K562 (cell line): ENCODE measurements around the gene CARMIL1. TPM values are rescaled to one million over a fixed set of nuclear protein-coding genes. Genes with fewer than 3 reads are reported as not detected.

Experiments
- ATAC-seq: fragments of 200-7000 bp; cut with Tn5 transposase; 3 replicates; pipeline ENCODE4 v1.9.1; 2020; ENCODE audit warnings: moderate library complexity
- BruUV-seq: library from RNA; stranded (reverse); fragments of 400-500 nt; replicated peaks from 2 replicates; lab custom pipeline; 2021; lab: Mats Ljungman, UMichigan
- CTCF ChIA-PET: fragments of 300-600 bp; formaldehyde crosslinking; extraction: SDS; loops from one replicate; lab custom pipeline; 2021; ENCODE audit warnings: low intra/inter-chr PET ratio; lab: Yijun Ruan, JAX
- POLR2A ChIA-PET: fragments of 300-600, 350-650 bp; sonication (Branson Sonifier 250); formaldehyde crosslinking; extraction: SDS; loops from one replicate; lab custom pipeline; 2021; ENCODE audit warnings: antibody characterized with exemption, inconsistent platforms; lab: Yijun Ruan, JAX
- DNase-seq, 4 experiments: peaks; one replicate each; pipeline versions ENCODE4 v3.0.0 to v3.0.0-alpha.2; 2011 to 2018; ENCODE audit warnings: low spot score in 3 of 4, mixed read lengths in 3 of 4; ENCODE audit errors: extremely low read depth in 1 of 4
- FAIRE-seq: peaks from 2 replicates; lab custom pipeline; 2011; peaks lifted over from hg19 to GRCh38; lab: Jason Lieb, UNC
- H2AFZ ChIP-seq: 2 replicates; pipeline ENCODE4 v1.6.0; 2011; ENCODE audit warnings: low read depth, low read length, control low read depth, inconsistent platforms
- H3K27ac ChIP-seq: fragments of 200-600 bp; 3 replicates; pipeline ENCODE4 v1.8.0; 2011; ENCODE audit warnings: low read depth, mild to moderate bottlenecking, control low read depth, inconsistent platforms, low read length, moderate library complexity, mixed read lengths; ENCODE audit errors: extremely low read depth
- H3K27me3 ChIP-seq, 2 experiments: fragments of 300-600 bp in 1 of 2; 2 replicates in 1 of 2; 3 replicates in 1 of 2; pipeline versions ENCODE4 v1.6.0 to v1.8.0; 2011; ENCODE audit warnings: inconsistent platforms in 2 of 2, low read length in 2 of 2, mild to moderate bottlenecking in 1 of 2, mixed read lengths in 1 of 2, moderate library complexity in 1 of 2; ENCODE audit not compliant: control insufficient read depth in 2 of 2, insufficient read depth in 2 of 2
- H3K36me3 ChIP-seq: fragments of 300-600 bp; 3 replicates; pipeline ENCODE4 v1.8.0; 2011; ENCODE audit warnings: mild to moderate bottlenecking, low read length, inconsistent platforms; ENCODE audit not compliant: control insufficient read depth, insufficient read depth
- H3K4me1 ChIP-seq, 2 experiments: fragments of 200-600 bp in 1 of 2; replicated peaks in 1 of 2; 2 replicates in 1 of 2; 3 replicates in 1 of 2; pipeline versions ENCODE4 v1.5.1 to v1.8.0; 2011; ENCODE audit warnings: inconsistent platforms in 2 of 2, low read length in 2 of 2, mild to moderate bottlenecking in 1 of 2, mixed read lengths in 1 of 2, moderate library complexity in 1 of 2; ENCODE audit not compliant: control insufficient read depth in 2 of 2, insufficient read depth in 2 of 2
- H3K4me2 ChIP-seq: 2 replicates; pipeline ENCODE4 v1.6.1; 2011; ENCODE audit warnings: low read length, control low read depth, inconsistent platforms, mixed read lengths; ENCODE audit not compliant: insufficient read depth
- H3K4me3 ChIP-seq: fragments of 200-600 bp; sonication (generic), shearing (Covaris generic); 2 replicates; pipeline ENCODE4 v1.5.1; 2016; ENCODE audit warnings: control low read depth, inconsistent platforms
- H3K79me2 ChIP-seq: fragments of 200-600 bp; 3 replicates; pipeline ENCODE4 v1.8.0; 2011; ENCODE audit warnings: low read length, inconsistent platforms; ENCODE audit not compliant: control insufficient read depth, insufficient read depth
- H3K9ac ChIP-seq, 2 experiments: 2 replicates each; pipeline versions ENCODE4 v1.6.0 to v1.6.1; 2011; ENCODE audit warnings: low read depth in 2 of 2, low read length in 2 of 2, control low read depth in 1 of 2, inconsistent platforms in 1 of 2, mild to moderate bottlenecking in 1 of 2, mixed read lengths in 1 of 2; ENCODE audit not compliant: insufficient read depth in 1 of 2
- H3K9me1 ChIP-seq: one replicate; pipeline ENCODE4 v1.6.0; 2011; ENCODE audit warnings: inconsistent platforms, mild to moderate bottlenecking, low read length, moderate library complexity; ENCODE audit not compliant: control insufficient read depth, insufficient read depth
- H3K9me3 ChIP-seq: replicated peaks from 2 replicates; pipeline ENCODE4 v1.5.1; 2011; ENCODE audit warnings: low read depth, low read length, inconsistent platforms; ENCODE audit not compliant: control insufficient read depth, insufficient read depth
- H4K20me1 ChIP-seq: replicated peaks from 2 replicates; pipeline ENCODE4 v1.6.1; 2011; ENCODE audit warnings: low read length, inconsistent platforms, mixed read lengths; ENCODE audit not compliant: control insufficient read depth, insufficient read depth
- BRD9 ChIP-seq: fragments of 450-650 bp; IDR thresholded peaks from 2 replicates; pipeline ENCODE4 v1.6.1; 2018; ENCODE audit warnings: low read depth; ENCODE audit not compliant: partially characterized antibody
- ESRRB ChIP-seq: fragments of 250-450 bp; sonication (Bioruptor Pico); IDR thresholded peaks from 2 replicates; pipeline ENCODE4 v1.5.0; 2020; ENCODE audit warnings: mild to moderate bottlenecking, moderate library complexity, borderline replicate concordance
- FOXJ3 ChIP-seq: sonication (generic); formaldehyde crosslinking; IDR thresholded peaks from 2 replicates; pipeline ENCODE4 v1.4.0; 2020; ENCODE audit warnings: mild to moderate bottlenecking, missing genetic modification reagents
- TRIM25 ChIP-seq: fragments of 450-650 bp; IDR thresholded peaks from 2 replicates; pipeline ENCODE4 v1.7.0; 2016; ENCODE audit warnings: borderline replicate concordance
- YY1 ChIP-seq, 3 experiments: IDR thresholded peaks; 2 replicates each; pipeline ENCODE4 v1.6.1; 2011; ENCODE audit warnings: low read length in 2 of 3, mild to moderate bottlenecking in 2 of 3, moderate library complexity in 2 of 3, borderline replicate concordance in 1 of 3, control low read depth in 1 of 3, low read depth in 1 of 3; ENCODE audit not compliant: insufficient read depth in 3 of 3, insufficient replicate concordance in 2 of 3, control insufficient read depth in 1 of 3, insufficient read length in 1 of 3; ENCODE audit errors: extremely low read depth in 1 of 3
- WGBS: fragments of 100-300 bp; shearing (Covaris generic); methylation state at CpG from one replicate; pipeline ENCODE4 v1.1.6; 2016; ENCODE audit warnings: low coverage, mixed read lengths; ENCODE audit not compliant: insufficient coverage; ENCODE audit errors: missing lambda C conversion rate; 5-methylcytosine and 5-hydroxymethylcytosine counted together
- in situ Hi-C: fragments of 300-500 bp; cut with MboI; formaldehyde crosslinking; loops from 4 replicates; pipeline ENCODE4 v1.15.0; 2018; ENCODE audit warnings: inconsistent platforms, mixed read lengths
- intact Hi-C: fragments of 100-400 bp; cut with micrococcal nuclease; formaldehyde crosslinking; loops from 2 replicates; pipeline ENCODE4 v1.14.2; 2022
- polyA plus RNA-seq, 8 experiments: library from polyadenylated mRNA; depleted of rRNA in 4 of 8; stranded (reverse) in 5 of 8; unstranded in 3 of 8; fragments of >200 nt; fragmentation: Nextera tagmentation in 2 of 8; fragmentation: Illumina TruSeq in 1 of 8; extraction: Ambion mirVana in 2 of 8; extraction: Trizol in 1 of 8; gene quantifications; 2 replicates each; pipeline versions ENCODE4 v1.2.1 to v1.2.3, GENCODE V29; 2011 to 2014; ENCODE audit warnings: inconsistent platforms in 1 of 8, missing spikeins in 1 of 8
- total RNA-seq, 7 experiments: library from RNA; depleted of rRNA in 6 of 7; stranded (reverse); fragments of >200 nt in 6 of 7; fragmentation: Illumina TruSeq in 2 of 7; extraction: Trizol in 2 of 7; gene quantifications; 2 replicates each; pipeline versions ENCODE4 v1.2.1 to v1.2.3, GENCODE V29; 2011 to 2021; ENCODE audit warnings: low replicate concordance in 1 of 7
- TF ChIP-seq, protein P1 (sequence below): fragments of 450-650 bp; conservative IDR thresholded peaks from 2 replicates; pipeline ENCODE4 v1.6.1; 2016; ENCODE audit warnings: missing genetic modification characterization, low read depth, mild to moderate bottlenecking, missing compliant biosample characterization, moderate library complexity
- TF ChIP-seq, protein P2 (sequence below): IDR thresholded peaks from 2 replicates; pipeline ENCODE4 v1.6.1; 2016; ENCODE audit warnings: missing genetic modification characterization, missing compliant biosample characterization

Gene CARMIL1
- total and polyA plus RNA-seq, 9 of the 15 experiments (the other 6 are each of a cell fraction or from before 2014, with no cell fraction given), result 0.04 to 0.32 (median 0.10) TPM; not detected in 1

DNA sequence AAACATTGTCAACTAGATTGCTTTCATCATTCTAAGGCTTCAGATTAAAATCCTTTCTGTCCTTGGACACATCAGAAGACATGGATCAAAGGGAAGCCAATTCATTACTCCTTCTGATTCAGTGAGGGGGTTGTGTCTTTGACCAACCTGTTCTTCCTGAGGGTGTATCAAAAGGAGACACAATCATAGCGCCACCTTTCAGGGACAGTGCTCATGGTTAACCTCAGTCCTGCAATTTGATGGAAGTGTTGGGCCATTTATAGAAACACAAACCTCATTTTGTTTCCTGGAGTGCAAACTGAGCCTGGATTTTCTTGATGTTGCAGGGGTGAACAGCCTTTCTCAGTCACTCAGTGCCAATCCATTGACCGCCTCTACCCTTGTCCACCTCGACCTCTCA, 209.0 kb downstream of the CARMIL1 start (continued):
- TF ChIP-seq ESRRB, result no peak
- TF ChIP-seq, protein P1, sequence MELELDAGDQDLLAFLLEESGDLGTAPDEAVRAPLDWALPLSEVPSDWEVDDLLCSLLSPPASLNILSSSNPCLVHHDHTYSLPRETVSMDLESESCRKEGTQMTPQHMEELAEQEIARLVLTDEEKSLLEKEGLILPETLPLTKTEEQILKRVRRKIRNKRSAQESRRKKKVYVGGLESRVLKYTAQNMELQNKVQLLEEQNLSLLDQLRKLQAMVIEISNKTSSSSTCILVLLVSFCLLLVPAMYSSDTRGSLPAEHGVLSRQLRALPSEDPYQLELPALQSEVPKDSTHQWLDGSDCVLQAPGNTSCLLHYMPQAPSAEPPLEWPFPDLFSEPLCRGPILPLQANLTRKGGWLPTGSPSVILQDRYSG (tag), result no peak
- TF ChIP-seq, all 486 proteins: peak for 0

GRCh38 chr6:25489399-25489798, 210.2 kb downstream of the CARMIL1 start:
- no peak overlapping the region for H3K27ac ChIP-seq
- H3K9ac ChIP-seq, result no peak overlapping the region
- no peak overlapping the region for H3K4me2 ChIP-seq
- FAIRE-seq (no peak), ATAC-seq (peak; percentile 40; the same call in 1 of the 3 replicates), DNase-seq (no peak)
- in situ Hi-C loops, result no loop called here
- H3K4me1 ChIP-seq, result no peaks in the 10 kb centered on the region
- H3K36me3 ChIP-seq, result no peaks in the 10 kb centered on the region
- H3K9me1 ChIP-seq, result no peaks in the 10 kb centered on the region
- H3K27me3 ChIP-seq, result no peaks in the 10 kb centered on the region; a peak in 2 of 5 replicates
- peak in 1 of 3 experiments; percentile 62 for TF ChIP-seq YY1 (IDR thresholded peaks at IDR 0.05; ENCODE audit: borderline replicate concordance in 1 of 3, control insufficient read depth in 1 of 3, extremely low read depth in 1 of 3, insufficient read depth in 3 of 3, insufficient read length in 1 of 3, insufficient replicate concordance in 2 of 3, low read depth in 1 of 3, low read length in 2 of 3)
- TF ChIP-seq, protein P2, sequence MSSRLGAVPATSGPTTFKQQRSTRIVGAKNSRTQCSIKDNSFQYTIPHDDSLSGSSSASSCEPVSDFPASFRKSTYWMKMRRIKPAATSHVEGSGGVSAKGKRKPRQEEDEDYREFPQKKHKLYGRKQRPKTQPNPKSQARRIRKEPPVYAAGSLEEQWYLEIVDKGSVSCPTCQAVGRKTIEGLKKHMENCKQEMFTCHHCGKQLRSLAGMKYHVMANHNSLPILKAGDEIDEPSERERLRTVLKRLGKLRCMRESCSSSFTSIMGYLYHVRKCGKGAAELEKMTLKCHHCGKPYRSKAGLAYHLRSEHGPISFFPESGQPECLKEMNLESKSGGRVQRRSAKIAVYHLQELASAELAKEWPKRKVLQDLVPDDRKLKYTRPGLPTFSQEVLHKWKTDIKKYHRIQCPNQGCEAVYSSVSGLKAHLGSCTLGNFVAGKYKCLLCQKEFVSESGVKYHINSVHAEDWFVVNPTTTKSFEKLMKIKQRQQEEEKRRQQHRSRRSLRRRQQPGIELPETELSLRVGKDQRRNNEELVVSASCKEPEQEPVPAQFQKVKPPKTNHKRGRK (tag), result no peak
- no peak for TF ChIP-seq FOXJ3 (CRISPR knock-in tag)
- TF ChIP-seq TRIM25, result no peak
- no peak for TF ChIP-seq BRD9
- intact Hi-C loops, result no loop called here
- H3K79me2 ChIP-seq, result no peaks in the 10 kb centered on the region
- H3K4me3 ChIP-seq, result no peak overlapping the region
- no peaks in the 10 kb centered on the region for H3K9me3 ChIP-seq
- no TSS peak for BruUV-seq
- ChIA-PET CTCF (interaction anchor here (0.7 to 1.8 kb wide), 6 partner anchors 211 to 267 kb away, joined by 3 to 8 read pairs (median 5); no protein-coding TSS in a partner anchor), POLR2A (interaction anchor here (0.7 to 1.2 kb wide), 5 partner anchors 10 to 443 kb away, joined by 3 to 4 read pairs (median 3); no protein-coding TSS in a partner anchor)
- 1% methylated on average over 3 of the region's 3 CpGs for WGBS
- H2AFZ ChIP-seq, result no peak overlapping the region
- H4K20me1 ChIP-seq, result no peaks in the 10 kb centered on the region
